Measurements from ENCODE around the gene MALT1.

Gene MALT1

DNA sequence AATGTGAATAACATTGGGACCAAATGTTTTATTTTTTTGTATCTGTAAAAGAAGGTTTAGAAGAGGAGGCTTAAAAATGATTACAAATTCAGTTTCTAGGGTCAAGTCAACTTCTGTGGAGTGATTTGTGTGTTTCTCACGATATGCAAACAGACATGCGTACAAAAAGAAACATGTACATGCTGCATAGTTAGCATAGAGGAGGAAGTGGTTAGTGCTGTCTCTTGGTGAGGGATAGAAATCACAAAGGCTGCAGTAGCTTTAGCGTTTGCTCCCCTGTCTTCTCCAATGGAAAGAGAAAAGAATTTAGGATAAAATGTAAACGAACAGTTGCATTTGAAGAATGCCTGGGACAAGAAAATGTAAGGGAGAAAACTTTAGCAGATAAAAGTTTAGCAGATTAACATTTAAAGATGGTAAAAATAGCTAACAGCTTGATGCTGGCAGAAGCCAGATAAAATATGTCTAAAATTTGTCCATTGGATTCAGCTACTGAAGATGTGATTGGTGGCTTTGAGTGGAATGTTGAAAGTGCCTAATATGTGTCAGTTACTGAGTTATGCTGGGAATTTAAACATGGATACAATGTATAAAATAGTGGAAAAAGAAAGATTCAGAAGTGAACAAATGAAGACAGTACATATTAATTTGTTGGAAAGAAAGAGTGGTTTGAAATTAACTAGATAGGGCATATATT, 44.9 kb downstream of the MALT1 start:
- H3K4me3 ChIP-seq (ENCODE audit: low read depth, low read length), result no peak overlapping the region
- DNase-seq (ENCODE audit: low read depth), result no peak

GRCh38 chr18:58721566-58722239, 50.4 kb downstream of the MALT1 start:
- H3K4me3 ChIP-seq (ENCODE audit: low read depth, low read length), result no peak overlapping the region
- no peak for DNase-seq (ENCODE audit: low read depth)
- TF ChIP-seq POLR2A (IDR thresholded peaks at IDR 0.05; ENCODE audit: extremely low read depth, insufficient read length) (no peak), CTCF (IDR thresholded peaks at IDR 0.05; ENCODE audit: low read depth, low read length) (no peak), MYC (IDR thresholded peaks at IDR 0.05; ENCODE audit: low read depth, low read length) (no peak)
- TF ChIP-seq, protein P1, sequence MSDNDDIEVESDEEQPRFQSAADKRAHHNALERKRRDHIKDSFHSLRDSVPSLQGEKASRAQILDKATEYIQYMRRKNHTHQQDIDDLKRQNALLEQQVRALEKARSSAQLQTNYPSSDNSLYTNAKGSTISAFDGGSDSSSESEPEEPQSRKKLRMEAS (IDR thresholded peaks at IDR 0.05; ENCODE audit: low read depth, low read length), result no peak

More for the DNA sequence above, 44.9 kb downstream of the MALT1 start:
- TF ChIP-seq POLR2A (IDR thresholded peaks at IDR 0.05; ENCODE audit: extremely low read depth, insufficient read length), result no peak
- TF ChIP-seq CTCF (IDR thresholded peaks at IDR 0.05; ENCODE audit: low read depth, low read length), result no peak
- TF ChIP-seq, protein P1 (IDR thresholded peaks at IDR 0.05; ENCODE audit: low read depth, low read length), result no peak
- no peak for TF ChIP-seq MYC (IDR thresholded peaks at IDR 0.05; ENCODE audit: low read depth, low read length)

DNA sequence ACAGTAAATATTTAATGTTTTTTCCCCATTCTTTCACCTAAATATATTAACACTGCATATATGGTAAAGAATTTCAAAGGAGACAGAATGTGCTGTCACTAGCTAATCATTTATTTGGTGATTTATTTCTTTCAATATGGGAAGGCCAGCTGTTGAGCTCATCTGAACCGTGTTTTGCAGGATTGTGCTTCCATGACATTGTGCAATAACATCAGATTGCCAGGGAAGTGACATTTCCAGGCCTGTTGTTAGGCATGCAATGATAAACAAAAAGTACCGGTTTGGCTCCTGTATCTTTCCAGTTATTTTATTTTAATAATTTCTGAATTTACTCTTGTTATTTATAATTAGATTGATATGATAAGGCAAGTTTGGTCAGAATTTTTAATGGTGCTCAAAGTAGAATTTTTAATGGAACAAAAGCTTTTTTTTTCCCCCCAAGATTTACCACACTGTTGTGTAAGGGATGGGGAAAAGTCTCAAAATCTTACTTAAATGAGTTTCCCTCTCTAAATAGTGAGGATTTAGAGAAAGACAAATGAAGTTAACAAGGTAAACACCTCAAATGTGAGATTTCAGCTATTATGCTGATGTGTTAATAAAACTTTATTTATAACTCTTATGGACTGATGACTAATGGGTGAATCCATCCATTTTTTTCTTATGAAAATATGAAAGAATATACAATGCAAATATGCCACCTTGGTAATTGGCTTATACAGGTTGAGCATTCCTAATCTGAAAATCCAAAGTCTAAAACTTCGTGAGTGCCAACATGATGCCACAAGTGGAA, 52.7 kb downstream of the MALT1 start:
- no peak overlapping the region for H3K4me3 ChIP-seq (ENCODE audit: low read depth, low read length)
- DNase-seq (ENCODE audit: low read depth), result no peak
- no peak for TF ChIP-seq CTCF (IDR thresholded peaks at IDR 0.05; ENCODE audit: low read depth, low read length)

- no peak for DNase-seq (ENCODE audit: low read depth)
- no peak overlapping the region for H3K4me3 ChIP-seq (ENCODE audit: low read depth, low read length)
- TF ChIP-seq POLR2A (IDR thresholded peaks at IDR 0.05; ENCODE audit: extremely low read depth, insufficient read length), result no peak
- TF ChIP-seq, protein P1 (IDR thresholded peaks at IDR 0.05; ENCODE audit: low read depth, low read length), result no peak
- no peak for TF ChIP-seq CTCF (IDR thresholded peaks at IDR 0.05; ENCODE audit: low read depth, low read length)
- no peak for TF ChIP-seq MYC (IDR thresholded peaks at IDR 0.05; ENCODE audit: low read depth, low read length)
These were observed 55.4 kb downstream of the MALT1 start for GRCh38 chr18:58726671-58727070.

GRCh38 chr18:58727776-58728500, 56.7 kb downstream of the MALT1 start:
- DNase-seq (ENCODE audit: low read depth), result no peak
- TF ChIP-seq POLR2A (IDR thresholded peaks at IDR 0.05; ENCODE audit: extremely low read depth, insufficient read length) (no peak), MYC (IDR thresholded peaks at IDR 0.05; ENCODE audit: low read depth, low read length) (no peak), CTCF (IDR thresholded peaks at IDR 0.05; ENCODE audit: low read depth, low read length) (no peak)
- TF ChIP-seq, protein P1 (IDR thresholded peaks at IDR 0.05; ENCODE audit: low read depth, low read length), result no peak
- no peak overlapping the region for H3K4me3 ChIP-seq (ENCODE audit: low read depth, low read length)

All from NB4 (cell line).